ENCODE results near the gene GASK1A. TPM values are rescaled to one million over a fixed set of nuclear protein-coding genes. Genes with fewer than 3 reads are reported as not detected.

Gene GASK1A
- total RNA-seq, 4 donors from 2014 or later = 3.6 to 16.5 (median 7.9) TPM

- no peak for TF ChIP-seq CTCF (IDR thresholded peaks at IDR 0.05; ENCODE audit: low read depth)
Observed at GRCh38 chr3:43074901-43075689, 96.0 kb downstream of the GASK1A start.

- TF ChIP-seq CTCF (IDR thresholded peaks at IDR 0.05; ENCODE audit: low read depth) = no peak
Observed at GRCh38 chr3:43075904-43076661, 97.0 kb downstream of the GASK1A start.

GRCh38 chr3:43076857-43077256 is 97.7 kb downstream of the GASK1A start:
- no peak for TF ChIP-seq CTCF (IDR thresholded peaks at IDR 0.05; ENCODE audit: low read depth)

- TF ChIP-seq CTCF (IDR thresholded peaks at IDR 0.05; ENCODE audit: low read depth) = no peak
Observed at GRCh38 chr3:43077261-43077660, 98.2 kb downstream of the GASK1A start.

- TF ChIP-seq CTCF (IDR thresholded peaks at IDR 0.05; ENCODE audit: low read depth) = no peak
Observed at GRCh38 chr3:43077707-43078106, 98.6 kb downstream of the GASK1A start.

- TF ChIP-seq CTCF (IDR thresholded peaks at IDR 0.05; ENCODE audit: low read depth) = no peak
Observed at GRCh38 chr3:43079536-43080332, 100.6 kb downstream of the GASK1A start.
